Chondrocyte (in vitro differentiated cells): ENCODE results near the gene RIPPLY1. TPM values are rescaled to one million over a fixed set of nuclear protein-coding genes. Genes with fewer than 3 reads are reported as not detected.

Source experiments
- DNase-seq: peaks from one replicate; pipeline ENCODE4 v3.0.0; 2021; ENCODE audit warnings: mixed read lengths, low spot score
- H3K27ac Mint-ChIP-seq: one replicate; pipeline ENCODE4 v1.8.0; 2021; ENCODE audit warnings: mild to moderate bottlenecking, moderate library complexity, mixed read lengths; ENCODE audit not compliant: unreplicated experiment
- H3K27me3 Mint-ChIP-seq: 2 replicates; pipeline ENCODE4 v1.8.0; 2021; ENCODE audit warnings: low read depth, mixed read lengths
- H3K36me3 Mint-ChIP-seq: 2 replicates; pipeline ENCODE4 v1.8.0; 2021; ENCODE audit warnings: low read depth, mixed read lengths
- H3K4me1 Mint-ChIP-seq: 2 replicates; pipeline ENCODE4 v1.8.0; 2021; ENCODE audit warnings: low read depth, mild to moderate bottlenecking, mixed read lengths
- H3K4me3 Mint-ChIP-seq: one replicate; pipeline ENCODE4 v1.8.0; 2021; ENCODE audit warnings: mild to moderate bottlenecking, moderate library complexity, mixed read lengths; ENCODE audit not compliant: unreplicated experiment
- H3K9me3 Mint-ChIP-seq: 2 replicates; pipeline ENCODE4 v1.8.0; 2021; ENCODE audit warnings: low read depth, mixed read lengths
- CTCF ChIP-seq: fragments of 200-600 bp; sonication (generic); IDR thresholded peaks from 2 replicates; pipeline ENCODE4 v1.5.0; 2021; ENCODE audit warnings: antibody characterized with exemption, mild to moderate bottlenecking, moderate library complexity
- total RNA-seq: library from RNA; stranded (reverse); gene quantifications from 3 replicates; pipeline ENCODE4 v1.2.1, GENCODE V29; 2021

The RIPPLY1 gene
- total RNA-seq, 1 donor from 2014 or later, result not detected

- no peaks in the 10 kb centered on the region for H3K27me3 Mint-ChIP-seq
- H3K9me3 Mint-ChIP-seq, result no peaks in the 10 kb centered on the region
- H3K27ac Mint-ChIP-seq, result no peak overlapping the region
- no peaks in the 10 kb centered on the region for H3K36me3 Mint-ChIP-seq
- DNase-seq, result no peak
- H3K4me1 Mint-ChIP-seq, result peaks cover 18% of the 10 kb centered on the region
- TF ChIP-seq CTCF, result no peak
- no peak overlapping the region for H3K4me3 Mint-ChIP-seq
Observed at GRCh38 chrX:106899276-106899675, 3.9 kb downstream of the RIPPLY1 start.

GRCh38 chrX:106898462-106898861 lies 4.7 kb downstream of the RIPPLY1 start:
- TF ChIP-seq CTCF, result peak; percentile 75
- H3K9me3 Mint-ChIP-seq, result no peaks in the 10 kb centered on the region
- no peak for DNase-seq
- H3K4me1 Mint-ChIP-seq, result peaks cover 18% of the 10 kb centered on the region
- H3K27ac Mint-ChIP-seq, result no peak overlapping the region
- H3K4me3 Mint-ChIP-seq, result no peak overlapping the region
- H3K27me3 Mint-ChIP-seq, result no peaks in the 10 kb centered on the region
- no peaks in the 10 kb centered on the region for H3K36me3 Mint-ChIP-seq

- Mint-ChIP-seq H3K4me3 (no peak overlapping the region), H3K27ac (no peak overlapping the region), H3K4me1 (peaks cover 18% of the 10 kb centered on the region), H3K36me3 (no peaks in the 10 kb centered on the region), H3K9me3 (no peaks in the 10 kb centered on the region), H3K27me3 (no peaks in the 10 kb centered on the region)
- no peak for DNase-seq
- TF ChIP-seq CTCF, result no peak
Observed at GRCh38 chrX:106897259-106897658, 5.9 kb downstream of the RIPPLY1 start.

GRCh38 chrX:106894978-106895452 lies 8.1 kb downstream of the RIPPLY1 start:
- H3K4me3 Mint-ChIP-seq, result no peak overlapping the region
- H3K9me3 Mint-ChIP-seq, result no peaks in the 10 kb centered on the region
- no peak for DNase-seq

GRCh38 chrX:106894392-106894909 lies 8.7 kb downstream of the RIPPLY1 start:
- peak overlapping the region; percentile 54 for H3K27ac Mint-ChIP-seq
- peaks cover 18% of the 10 kb centered on the region for H3K4me1 Mint-ChIP-seq
- TF ChIP-seq CTCF, result peak; percentile 86
- no peak overlapping the region for H3K4me3 Mint-ChIP-seq
- no peaks in the 10 kb centered on the region for H3K9me3 Mint-ChIP-seq
- peaks cover 5% of the 10 kb centered on the region for H3K27me3 Mint-ChIP-seq
- DNase-seq, result no peak
- no peaks in the 10 kb centered on the region for H3K36me3 Mint-ChIP-seq

More at GRCh38 chrX:106894978-106895452, 8.1 kb downstream of the RIPPLY1 start:
- Mint-ChIP-seq H3K36me3 (no peaks in the 10 kb centered on the region), H3K27ac (peak overlapping the region; percentile 54), H3K27me3 (peaks cover 5% of the 10 kb centered on the region), H3K4me1 (peaks cover 18% of the 10 kb centered on the region)
- no peak for TF ChIP-seq CTCF
